Transverse colon (tissue), 4 donors: ENCODE results near the gene FTCD. TPM values are rescaled to one million over a fixed set of nuclear protein-coding genes. Genes with fewer than 3 reads are reported as not detected.

ENCODE experiments used
- DNase-seq: peaks from one replicate; pipeline ENCODE4 v3.0.0-alpha.2; 2019
- H3K27ac ChIP-seq, 4 donors: fragments of 200-600 bp; sonication (generic); 2 replicates each; pipeline ENCODE4 v1.5.1; 2016 to 2018; ENCODE audit warnings: inconsistent platforms in 4 of 4
- H3K27me3 ChIP-seq: fragments of 200-600 bp; sonication (generic); 2 replicates; pipeline ENCODE4 v1.5.1; 2017; ENCODE audit warnings: inconsistent platforms
- H3K36me3 ChIP-seq, 4 donors: fragments of 200-600 bp; sonication (generic); 2 replicates each; pipeline ENCODE4 v1.5.1; 2017 to 2019; ENCODE audit warnings: inconsistent platforms in 4 of 4
- H3K4me1 ChIP-seq, 4 donors: fragments of 200-600 bp; sonication (generic); 2 replicates each; pipeline ENCODE4 v1.5.1; 2017 to 2020; ENCODE audit warnings: inconsistent platforms in 4 of 4
- H3K4me3 ChIP-seq, 4 donors: fragments of 200-600 bp; sonication (generic); 1 replicate in 1 of 4; 2 replicates in 3 of 4; pipeline versions ENCODE4 v1.5.1 to v1.6.1; 2017 to 2019; ENCODE audit warnings: inconsistent platforms in 4 of 4
- H3K9me3 ChIP-seq, 2 donors: fragments of 200-600 bp; sonication (generic); 2 replicates each; pipeline ENCODE4 v1.5.1; 2017 to 2019; ENCODE audit warnings: inconsistent platforms in 2 of 2
- CTCF ChIP-seq, 5 experiments: fragments of 200-600 bp in 3 of 5; fragments of 450-650 bp in 2 of 5; sonication (generic) in 3 of 5; IDR thresholded peaks; 1 replicate in 2 of 5; 2 replicates in 3 of 5; pipeline ENCODE4 v1.5.1; 2016 to 2017; ENCODE audit warnings: antibody characterized with exemption in 5 of 5, inconsistent platforms in 3 of 5, mild to moderate bottlenecking in 2 of 5, moderate library complexity in 1 of 5
- EP300 ChIP-seq: sonication (generic); formaldehyde crosslinking; IDR thresholded peaks from one replicate; pipeline ENCODE4 v1.6.1; 2017; ENCODE audit warnings: antibody characterized with exemption, low read depth
- POLR2A ChIP-seq: fragments of 450-650 bp; IDR thresholded peaks from one replicate; pipeline ENCODE4 v1.6.1; 2016; ENCODE audit warnings: antibody characterized with exemption, mild to moderate bottlenecking, moderate library complexity
- POLR2AphosphoS5 ChIP-seq, 3 donors: sonication (generic); formaldehyde crosslinking; IDR thresholded peaks; one replicate each; pipeline ENCODE4 v1.6.1; 2016; ENCODE audit warnings: antibody characterized with exemption in 3 of 3
- WGBS, 2 donors: methylation state at CpG; one replicate each; pipeline ENCODE4 v1.1.5; 2018; ENCODE audit warnings: low coverage in 1 of 2; 5-methylcytosine and 5-hydroxymethylcytosine counted together
- in situ Hi-C, 4 donors: fragments of 200-750 bp; cut with MboI; loops; one replicate each; pipeline versions ENCODE4 v1.15.0 to v1.15.1; 2017; ENCODE audit warnings: low sequenced_read_pairs in 3 of 4, low pct_ligation_motif_present in 1 of 4, low pct_unique_long_range_greater_than_20kb in 1 of 4
- intact Hi-C: fragments of 100-400 bp; cut with DNase I; formaldehyde crosslinking; loops from one replicate; pipeline ENCODE4 v1.15.1; 2023; ENCODE audit warnings: low total_unique reads
- total RNA-seq, 4 donors: library from RNA; depleted of rRNA; stranded (reverse); fragments of >200 nt; gene quantifications; one replicate each; pipeline ENCODE4 v1.1.0, GENCODE V29; 2016

FTCD gene
- total RNA-seq, 4 donors from 2014 or later: not detected

DNA sequence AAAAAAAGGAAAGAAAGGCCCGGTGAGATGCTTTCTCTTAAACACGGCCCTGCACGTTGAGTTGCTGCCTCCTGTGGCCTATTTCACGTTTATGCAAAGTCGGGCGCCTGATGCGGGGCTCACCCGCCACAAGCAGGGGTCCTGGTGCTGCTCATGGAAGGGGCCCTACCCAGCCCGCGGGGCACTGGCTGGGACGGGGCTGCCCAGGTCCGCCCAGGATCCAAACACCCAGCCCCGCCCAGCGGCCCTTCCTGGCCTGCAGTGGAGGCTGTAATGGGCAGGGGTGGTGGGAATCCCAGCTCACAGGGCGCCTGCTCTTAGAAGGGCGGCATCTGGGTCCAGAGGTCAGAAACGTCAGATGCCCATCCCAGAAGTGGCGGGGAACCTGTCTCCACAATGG, 55.9 kb downstream of the FTCD start:
- TF ChIP-seq EP300 (no peak), CTCF (IDR thresholded peaks at IDR 0.05) (no peak), POLR2A (no peak), POLR2AphosphoS5 (IDR thresholded peaks at IDR 0.05) (no peak)
- Histone ChIP-seq H3K27me3 (peaks cover 67% of the 10 kb centered on the region), H3K27ac (peak overlapping the region; percentile 89 to 98 (median 94)), H3K4me1 (peaks cover 0 to 13% (median 4%) of the 10 kb centered on the region in 4 donors), H3K36me3 (no peaks in the 10 kb centered on the region), H3K4me3 (peak overlapping the region; percentile 35 to 73 (median 56)), H3K9me3 (peaks cover 8 to 13% of the 10 kb centered on the region in 2 donors)
- in situ Hi-C loops (no loop called here), intact Hi-C loops (no loop called here)
- peak; percentile 45 for DNase-seq
- 18 to 66% methylated on average over 6 to 15 of the region's 18 CpGs for WGBS, 2 donors

GRCh38 chr21:46098303-46099141, 56.9 kb downstream of the FTCD start:
- TF ChIP-seq EP300 (no peak), POLR2AphosphoS5 (IDR thresholded peaks at IDR 0.05) (no peak), CTCF (IDR thresholded peaks at IDR 0.05) (no peak), POLR2A (no peak)
- H3K27me3 ChIP-seq: peaks cover 58% of the 10 kb centered on the region
- intact Hi-C loops (loop anchor here (1.0 kb wide), 1 partner anchor 126 kb away; no protein-coding TSS in a partner anchor), in situ Hi-C loops (no loop called here)
- no peaks in the 10 kb centered on the region for H3K36me3 ChIP-seq
- peak; percentile 10 for DNase-seq
- WGBS, 2 donors: 14% methylated on average over 22 of the region's 94 CpGs; no CpG with 5 or more reads in 1 of the 2 donors
- H3K4me1 ChIP-seq: peaks cover 3 to 13% (median 9%) of the 10 kb centered on the region in 4 donors
- H3K9me3 ChIP-seq: peaks cover 8% of the 10 kb centered on the region in 2 donors
- peak overlapping the region; percentile 89 to 98 (median 94) for H3K27ac ChIP-seq
- H3K4me3 ChIP-seq: peak overlapping the region; percentile 55 to 83 (median 65)

GRCh38 chr21:46097336-46098293, 57.8 kb downstream of the FTCD start, which contains the start of gene COL6A2:
Gene COL6A2, plus strand, starts transcription at chr21:46098112.
- WGBS, 2 donors: 67% methylated on average over 2 of the region's 83 CpGs; no CpG with 5 or more reads in 1 of the 2 donors
- H3K4me3 ChIP-seq: peak within 1 kb of the TSS; percentile 55 to 83 (median 65)

More at GRCh38 chr21:46097336-46098293, 57.8 kb downstream of the FTCD start, which contains the start of gene COL6A2:
- peaks cover 5 to 6% of the 10 kb centered on the region in 2 donors for H3K9me3 ChIP-seq
- peak within 1 kb of the TSS; percentile 89 to 98 (median 94) for H3K27ac ChIP-seq
- peaks cover 12 to 21% (median 18%) of the 10 kb centered on the region in 4 donors for H3K4me1 ChIP-seq
- H3K36me3 ChIP-seq: no peaks in the 10 kb centered on the region
- H3K27me3 ChIP-seq: peaks cover 53% of the 10 kb centered on the region
- peak; percentile 52 for DNase-seq
- intact Hi-C loops (loop anchor here (1.0 kb wide), 1 partner anchor 125 kb away; no protein-coding TSS in a partner anchor), in situ Hi-C loops (no loop called here)
- TF ChIP-seq POLR2A: peak; percentile 57
- TF ChIP-seq CTCF (IDR thresholded peaks at IDR 0.05): peak in 2 of 5 experiments; percentile 29 to 31
- no peak for TF ChIP-seq EP300
- peak; percentile 64 to 87 (median 74) for TF ChIP-seq POLR2AphosphoS5 (IDR thresholded peaks at IDR 0.05)
